G401 (cell line): ENCODE data around the gene TRMO. TPM values are rescaled to one million over a fixed set of nuclear protein-coding genes. Genes with fewer than 3 reads are reported as not detected.

Source experiments
- DNase-seq: peaks from one replicate; pipeline ENCODE4 v3.0.0-alpha.2; 2015; ENCODE audit warnings: low spot score
- in situ Hi-C: cut with HindIII; loops from 2 replicates; pipeline ENCODE4 v1.10.0; 2016; ENCODE audit warnings: low sequenced_read_pairs, mixed read lengths
- total RNA-seq: library from RNA; depleted of rRNA; stranded (reverse); fragments of >200 nt; shearing (Covaris generic); gene quantifications from 2 replicates; pipeline ENCODE4 v1.2.3, GENCODE V29; 2014; rRNA removed

TRMO gene
- total RNA-seq, 1 experiment from 2014 or later, result 15.1 TPM

GRCh38 chr9:97868859-97869258 is 53.4 kb downstream of the TRMO start:
- in situ Hi-C loops, result no loop called here
- no peak for DNase-seq

- in situ Hi-C loops, result no loop called here
- DNase-seq, result no peak
Observed at GRCh38 chr9:97866848-97867247, 55.5 kb downstream of the TRMO start.

GRCh38 chr9:97866300-97866699 is 56.0 kb downstream of the TRMO start:
- DNase-seq, result no peak
- in situ Hi-C loops, result no loop called here

- in situ Hi-C loops, result no loop called here
- no peak for DNase-seq
Observed at GRCh38 chr9:97864396-97864795, 57.9 kb downstream of the TRMO start.

GRCh38 chr9:97863314-97863713 is 59.0 kb downstream of the TRMO start:
- DNase-seq, result peak; percentile 15
- in situ Hi-C loops, result no loop called here

GRCh38 chr9:97861148-97861475 is 61.2 kb downstream of the TRMO start:
- in situ Hi-C loops, result no loop called here
- no peak for DNase-seq

GRCh38 chr9:97860451-97861147 is 61.7 kb downstream of the TRMO start:
- in situ Hi-C loops, result no loop called here
- no peak for DNase-seq

GRCh38 chr9:97859346-97859745 is 63.0 kb downstream of the TRMO start:
- no peak for DNase-seq
- in situ Hi-C loops, result no loop called here

- in situ Hi-C loops, result no loop called here
Observed at GRCh38 chr9:97858826-97859225, 63.5 kb downstream of the TRMO start.

GRCh38 chr9:97858393-97858713 is 63.9 kb downstream of the TRMO start:
- in situ Hi-C loops, result no loop called here

More at GRCh38 chr9:97858826-97859225, 63.5 kb downstream of the TRMO start:
- DNase-seq, result no peak

GRCh38 chr9:97857606-97858392 is 64.5 kb downstream of the TRMO start:
- DNase-seq, result no peak
- in situ Hi-C loops, result no loop called here

More at GRCh38 chr9:97858393-97858713, 63.9 kb downstream of the TRMO start:
- no peak for DNase-seq

GRCh38 chr9:97856857-97857605 is 65.3 kb downstream of the TRMO start:
- no peak for DNase-seq
- in situ Hi-C loops, result no loop called here

- DNase-seq, result no peak
- in situ Hi-C loops, result no loop called here
Observed at GRCh38 chr9:97855899-97856298, 66.4 kb downstream of the TRMO start.

GRCh38 chr9:97855486-97855875 is 66.8 kb downstream of the TRMO start:
- no peak for DNase-seq
- in situ Hi-C loops, result no loop called here

GRCh38 chr9:97854696-97855485 is 67.4 kb downstream of the TRMO start:
- in situ Hi-C loops, result no loop called here
- no peak for DNase-seq

Other genes with a start within 250 kb of the TRMO start
- 7.9 and 11.4 TPM in 2 replicates for gene XPA, start 225.2 kb downstream of the TRMO start, total RNA-seq
- gene FOXE1, start 69.3 kb downstream of the TRMO start, total RNA-seq, result not detected in 2 replicates
- gene HEMGN, start 15.7 kb upstream of the TRMO start, total RNA-seq, result not detected in 2 replicates
- 8.4 and 10.2 TPM in 2 replicates for gene ANP32B, start 60.8 kb upstream of the TRMO start, total RNA-seq
- gene NANS, start 134.2 kb upstream of the TRMO start, total RNA-seq, result 122 and 147 TPM in 2 replicates
- gene TRIM14, start 196.7 kb upstream of the TRMO start, total RNA-seq, result 8.9 and 10.2 TPM in 2 replicates